K562 (cell line): ENCODE measurements around the gene PPP1CC. TPM values are rescaled to one million over a fixed set of nuclear protein-coding genes. Genes with fewer than 3 reads are reported as not detected.

Source experiments
- ATAC-seq: fragments of 200-7000 bp; cut with Tn5 transposase; 3 replicates; pipeline ENCODE4 v1.9.1; 2020; ENCODE audit warnings: moderate library complexity
- BruUV-seq: library from RNA; stranded (reverse); fragments of 400-500 nt; replicated peaks from 2 replicates; lab custom pipeline; 2021; lab: Mats Ljungman, UMichigan
- CTCF ChIA-PET: fragments of 300-600 bp; formaldehyde crosslinking; extraction: SDS; loops from one replicate; lab custom pipeline; 2021; ENCODE audit warnings: low intra/inter-chr PET ratio; lab: Yijun Ruan, JAX
- POLR2A ChIA-PET: fragments of 300-600, 350-650 bp; sonication (Branson Sonifier 250); formaldehyde crosslinking; extraction: SDS; loops from one replicate; lab custom pipeline; 2021; ENCODE audit warnings: antibody characterized with exemption, inconsistent platforms; lab: Yijun Ruan, JAX
- DNase-seq, 4 experiments: peaks; one replicate each; pipeline versions ENCODE4 v3.0.0 to v3.0.0-alpha.2; 2011 to 2018; ENCODE audit warnings: low spot score in 3 of 4, mixed read lengths in 3 of 4; ENCODE audit errors: extremely low read depth in 1 of 4
- FAIRE-seq: peaks from 2 replicates; lab custom pipeline; 2011; peaks lifted over from hg19 to GRCh38; lab: Jason Lieb, UNC
- H2AFZ ChIP-seq: 2 replicates; pipeline ENCODE4 v1.6.0; 2011; ENCODE audit warnings: low read depth, low read length, control low read depth, inconsistent platforms
- H3K27ac ChIP-seq: fragments of 200-600 bp; 3 replicates; pipeline ENCODE4 v1.8.0; 2011; ENCODE audit warnings: low read depth, mild to moderate bottlenecking, control low read depth, inconsistent platforms, low read length, moderate library complexity, mixed read lengths; ENCODE audit errors: extremely low read depth
- H3K27me3 ChIP-seq, 2 experiments: fragments of 300-600 bp in 1 of 2; 2 replicates in 1 of 2; 3 replicates in 1 of 2; pipeline versions ENCODE4 v1.6.0 to v1.8.0; 2011; ENCODE audit warnings: inconsistent platforms in 2 of 2, low read length in 2 of 2, mild to moderate bottlenecking in 1 of 2, mixed read lengths in 1 of 2, moderate library complexity in 1 of 2; ENCODE audit not compliant: control insufficient read depth in 2 of 2, insufficient read depth in 2 of 2
- H3K36me3 ChIP-seq: fragments of 300-600 bp; 3 replicates; pipeline ENCODE4 v1.8.0; 2011; ENCODE audit warnings: mild to moderate bottlenecking, low read length, inconsistent platforms; ENCODE audit not compliant: control insufficient read depth, insufficient read depth
- H3K4me1 ChIP-seq, 2 experiments: fragments of 200-600 bp in 1 of 2; replicated peaks in 1 of 2; 2 replicates in 1 of 2; 3 replicates in 1 of 2; pipeline versions ENCODE4 v1.5.1 to v1.8.0; 2011; ENCODE audit warnings: inconsistent platforms in 2 of 2, low read length in 2 of 2, mild to moderate bottlenecking in 1 of 2, mixed read lengths in 1 of 2, moderate library complexity in 1 of 2; ENCODE audit not compliant: control insufficient read depth in 2 of 2, insufficient read depth in 2 of 2
- H3K4me2 ChIP-seq: 2 replicates; pipeline ENCODE4 v1.6.1; 2011; ENCODE audit warnings: low read length, control low read depth, inconsistent platforms, mixed read lengths; ENCODE audit not compliant: insufficient read depth
- H3K4me3 ChIP-seq: fragments of 200-600 bp; sonication (generic), shearing (Covaris generic); 2 replicates; pipeline ENCODE4 v1.5.1; 2016; ENCODE audit warnings: control low read depth, inconsistent platforms
- H3K79me2 ChIP-seq: fragments of 200-600 bp; 3 replicates; pipeline ENCODE4 v1.8.0; 2011; ENCODE audit warnings: low read length, inconsistent platforms; ENCODE audit not compliant: control insufficient read depth, insufficient read depth
- H3K9ac ChIP-seq, 2 experiments: 2 replicates each; pipeline versions ENCODE4 v1.6.0 to v1.6.1; 2011; ENCODE audit warnings: low read depth in 2 of 2, low read length in 2 of 2, control low read depth in 1 of 2, inconsistent platforms in 1 of 2, mild to moderate bottlenecking in 1 of 2, mixed read lengths in 1 of 2; ENCODE audit not compliant: insufficient read depth in 1 of 2
- H3K9me1 ChIP-seq: one replicate; pipeline ENCODE4 v1.6.0; 2011; ENCODE audit warnings: inconsistent platforms, mild to moderate bottlenecking, low read length, moderate library complexity; ENCODE audit not compliant: control insufficient read depth, insufficient read depth
- H3K9me3 ChIP-seq: replicated peaks from 2 replicates; pipeline ENCODE4 v1.5.1; 2011; ENCODE audit warnings: low read depth, low read length, inconsistent platforms; ENCODE audit not compliant: control insufficient read depth, insufficient read depth
- H4K20me1 ChIP-seq: replicated peaks from 2 replicates; pipeline ENCODE4 v1.6.1; 2011; ENCODE audit warnings: low read length, inconsistent platforms, mixed read lengths; ENCODE audit not compliant: control insufficient read depth, insufficient read depth
- EZH2 ChIP-seq: IDR thresholded peaks from 2 replicates; pipeline ENCODE4 v1.6.1; 2012; ENCODE audit warnings: low read depth, mild to moderate bottlenecking, inconsistent platforms, low read length, borderline replicate concordance
- IFI16 ChIP-seq: fragments of 250-450 bp; sonication (Bioruptor Pico); IDR thresholded peaks from 2 replicates; pipeline ENCODE4 v2.1.2; 2022; ENCODE audit warnings: mild to moderate bottlenecking, inconsistent platforms
- JUNB ChIP-seq: fragments of 450-650 bp; formaldehyde crosslinking; conservative IDR thresholded peaks from 2 replicates; pipeline ENCODE4 v1.4.0; 2020; ENCODE audit warnings: mild to moderate bottlenecking
- MEIS2 ChIP-seq: fragments of 450-650 bp; IDR thresholded peaks from 2 replicates; pipeline ENCODE4 v1.6.1; 2014; ENCODE audit warnings: mild to moderate bottlenecking; ENCODE audit not compliant: partially characterized antibody
- MTF1 ChIP-seq: fragments of 250-450 bp; sonication (Bioruptor Pico); IDR thresholded peaks from 2 replicates; pipeline ENCODE4 v1.9.0; 2021; ENCODE audit warnings: moderate library complexity, mild to moderate bottlenecking, inconsistent platforms, borderline replicate concordance
- MYNN ChIP-seq, 2 experiments: sonication (generic); formaldehyde crosslinking in 1 of 2; IDR thresholded peaks; 2 replicates each; pipeline versions ENCODE4 v1.5.0 to v1.6.1; 2016 to 2020; ENCODE audit warnings: antibody characterized with exemption in 1 of 2, missing genetic modification reagents in 1 of 2
- NR2C2 ChIP-seq, 2 experiments: fragments of 200-800 bp in 1 of 2; sonication (Bioruptor generic) in 1 of 2; sonication (generic) in 1 of 2; formaldehyde crosslinking in 1 of 2; IDR thresholded peaks; 2 replicates each; pipeline versions ENCODE4 v1.6.1 to v1.8.0; 2016 to 2022; ENCODE audit warnings: mild to moderate bottlenecking in 1 of 2, missing compliant biosample characterization in 1 of 2, missing genetic modification characterization in 1 of 2, missing genetic modification reagents in 1 of 2
- POLR2A ChIP-seq: fragments of 450-650 bp; conservative IDR thresholded peaks from 2 replicates; pipeline ENCODE4 v1.6.1; 2016
- RHOXF2B ChIP-seq: fragments of 250-450 bp; sonication (Bioruptor Pico); conservative IDR thresholded peaks from 2 replicates; pipeline ENCODE4 v1.5.1; 2021
- SMARCB1 ChIP-seq: IDR thresholded peaks from 2 replicates; pipeline ENCODE4 v1.6.1; 2011; ENCODE audit warnings: improper control_type of control experiment, low read depth; ENCODE audit not compliant: insufficient read length
- ZNF12 ChIP-seq: sonication (generic); formaldehyde crosslinking; IDR thresholded peaks from 2 replicates; pipeline ENCODE4 v1.4.0; 2020; ENCODE audit warnings: mild to moderate bottlenecking, missing genetic modification reagents
- ZNF444 ChIP-seq: fragments of 250-450 bp; sonication (Bioruptor Pico); IDR thresholded peaks from 2 replicates; pipeline ENCODE4 v1.4.0; 2020; ENCODE audit warnings: mild to moderate bottlenecking, moderate library complexity
- ZNF583 ChIP-seq: fragments of 250-450 bp; sonication (Bioruptor Pico); IDR thresholded peaks from 2 replicates; pipeline ENCODE4 v1.4.0; 2020
- ZNF778 ChIP-seq: fragments of 450-650 bp; formaldehyde crosslinking; IDR thresholded peaks from 2 replicates; pipeline ENCODE4 v1.4.0; 2020; ENCODE audit warnings: mild to moderate bottlenecking, moderate library complexity
- WGBS: fragments of 100-300 bp; shearing (Covaris generic); methylation state at CpG from one replicate; pipeline ENCODE4 v1.1.6; 2016; ENCODE audit warnings: low coverage, mixed read lengths; ENCODE audit not compliant: insufficient coverage; ENCODE audit errors: missing lambda C conversion rate; 5-methylcytosine and 5-hydroxymethylcytosine counted together
- in situ Hi-C: fragments of 300-500 bp; cut with MboI; formaldehyde crosslinking; loops from 4 replicates; pipeline ENCODE4 v1.15.0; 2018; ENCODE audit warnings: inconsistent platforms, mixed read lengths
- intact Hi-C: fragments of 100-400 bp; cut with micrococcal nuclease; formaldehyde crosslinking; loops from 2 replicates; pipeline ENCODE4 v1.14.2; 2022
- polyA plus RNA-seq, 8 experiments: library from polyadenylated mRNA; depleted of rRNA in 4 of 8; stranded (reverse) in 5 of 8; unstranded in 3 of 8; fragments of >200 nt; fragmentation: Nextera tagmentation in 2 of 8; fragmentation: Illumina TruSeq in 1 of 8; extraction: Ambion mirVana in 2 of 8; extraction: Trizol in 1 of 8; gene quantifications; 2 replicates each; pipeline versions ENCODE4 v1.2.1 to v1.2.3, GENCODE V29; 2011 to 2014; ENCODE audit warnings: inconsistent platforms in 1 of 8, missing spikeins in 1 of 8
- total RNA-seq, 7 experiments: library from RNA; depleted of rRNA in 6 of 7; stranded (reverse); fragments of >200 nt in 6 of 7; fragmentation: Illumina TruSeq in 2 of 7; extraction: Trizol in 2 of 7; gene quantifications; 2 replicates each; pipeline versions ENCODE4 v1.2.1 to v1.2.3, GENCODE V29; 2011 to 2021; ENCODE audit warnings: low replicate concordance in 1 of 7
- TF ChIP-seq, protein P1 (sequence below): sonication (generic); formaldehyde crosslinking; IDR thresholded peaks from 2 replicates; pipeline ENCODE4 v1.8.1; 2023; ENCODE audit warnings: mild to moderate bottlenecking, missing genetic modification reagents
- TF ChIP-seq, protein P2 (sequence below): fragments of 450-650 bp; formaldehyde crosslinking; IDR thresholded peaks from 2 replicates; pipeline ENCODE4 v1.4.0; 2022; ENCODE audit warnings: mild to moderate bottlenecking, moderate library complexity
- TF ChIP-seq, protein P3 (sequence below): fragments of 450-650 bp; IDR thresholded peaks from 2 replicates; pipeline ENCODE4 v1.6.1; 2016; ENCODE audit warnings: borderline replicate concordance

The PPP1CC gene
- total and polyA plus RNA-seq, 9 of the 15 experiments (the other 6 are each of a cell fraction or from before 2014, with no cell fraction given): 67.4 to 286 (median 195) TPM

DNA sequence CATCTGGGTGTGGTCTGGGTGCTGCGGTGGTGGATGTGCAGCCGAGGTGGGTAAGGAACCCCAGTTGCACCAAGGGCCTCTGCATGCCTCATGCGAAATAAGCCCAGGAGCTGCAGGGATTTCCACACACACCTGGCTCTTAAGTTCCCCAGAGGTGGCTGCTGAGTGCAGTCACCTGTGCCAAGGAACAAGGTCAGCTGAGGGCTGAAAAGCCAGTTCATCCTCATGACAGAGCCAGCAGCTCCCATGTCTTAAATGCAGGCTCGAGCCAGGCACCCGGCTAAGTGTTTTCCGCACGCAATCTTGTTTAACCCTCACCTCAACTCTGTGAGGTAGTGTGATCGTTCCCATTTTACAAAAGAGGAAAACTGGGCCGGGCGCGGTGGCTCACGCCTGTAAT is 63.5 kb downstream of the PPP1CC start:
- Histone ChIP-seq H4K20me1 (no peaks in the 10 kb centered on the region; the same call in 1 of the 2 replicates), H3K4me1 (no peaks in the 10 kb centered on the region), H3K9ac (no peak overlapping the region), H3K9me1 (no peaks in the 10 kb centered on the region), H3K9me3 (no peaks in the 10 kb centered on the region), H3K4me2 (no peak overlapping the region), H2AFZ (no peak overlapping the region), H3K36me3 (no peaks in the 10 kb centered on the region)
- in situ Hi-C loops: no loop called here
- POLR2A ChIA-PET: interaction anchor here (0.7 kb wide), 2 partner anchors 8 to 10 kb away, joined by 3 read pairs; no protein-coding TSS in a partner anchor
- CTCF ChIA-PET: no interaction called here
- no TSS peak for BruUV-seq
- no peak for FAIRE-seq
- WGBS: 61% methylated on average over 12 of the region's 12 CpGs
- TF ChIP-seq POLR2A (no peak), ZNF778 (no peak), IFI16 (CRISPR knock-in tag) (no peak), JUNB (CRISPR knock-in tag) (no peak), MTF1 (CRISPR knock-in tag) (no peak), NR2C2 (CRISPR knock-in tag; IDR thresholded peaks at IDR 0.05) (no peak), NR2C2 (tag; IDR thresholded peaks at IDR 0.05) (no peak), ZNF12 (CRISPR knock-in tag) (no peak), SMARCB1 (no peak), ZNF583 (no peak), ZNF444 (CRISPR knock-in tag) (no peak), RHOXF2B (CRISPR knock-in tag) (no peak), EZH2 (no peak), MEIS2 (no peak), MYNN (IDR thresholded peaks at IDR 0.05) (no peak), MYNN (CRISPR knock-in tag; IDR thresholded peaks at IDR 0.05) (no peak)
- TF ChIP-seq, protein P1, sequence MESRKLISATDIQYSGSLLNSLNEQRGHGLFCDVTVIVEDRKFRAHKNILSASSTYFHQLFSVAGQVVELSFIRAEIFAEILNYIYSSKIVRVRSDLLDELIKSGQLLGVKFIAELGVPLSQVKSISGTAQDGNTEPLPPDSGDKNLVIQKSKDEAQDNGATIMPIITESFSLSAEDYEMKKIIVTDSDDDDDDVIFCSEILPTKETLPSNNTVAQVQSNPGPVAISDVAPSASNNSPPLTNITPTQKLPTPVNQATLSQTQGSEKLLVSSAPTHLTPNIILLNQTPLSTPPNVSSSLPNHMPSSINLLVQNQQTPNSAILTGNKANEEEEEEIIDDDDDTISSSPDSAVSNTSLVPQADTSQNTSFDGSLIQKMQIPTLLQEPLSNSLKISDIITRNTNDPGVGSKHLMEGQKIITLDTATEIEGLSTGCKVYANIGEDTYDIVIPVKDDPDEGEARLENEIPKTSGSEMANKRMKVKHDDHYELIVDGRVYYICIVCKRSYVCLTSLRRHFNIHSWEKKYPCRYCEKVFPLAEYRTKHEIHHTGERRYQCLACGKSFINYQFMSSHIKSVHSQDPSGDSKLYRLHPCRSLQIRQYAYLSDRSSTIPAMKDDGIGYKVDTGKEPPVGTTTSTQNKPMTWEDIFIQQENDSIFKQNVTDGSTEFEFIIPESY (CRISPR knock-in tag): no peak
- TF ChIP-seq, protein P2, sequence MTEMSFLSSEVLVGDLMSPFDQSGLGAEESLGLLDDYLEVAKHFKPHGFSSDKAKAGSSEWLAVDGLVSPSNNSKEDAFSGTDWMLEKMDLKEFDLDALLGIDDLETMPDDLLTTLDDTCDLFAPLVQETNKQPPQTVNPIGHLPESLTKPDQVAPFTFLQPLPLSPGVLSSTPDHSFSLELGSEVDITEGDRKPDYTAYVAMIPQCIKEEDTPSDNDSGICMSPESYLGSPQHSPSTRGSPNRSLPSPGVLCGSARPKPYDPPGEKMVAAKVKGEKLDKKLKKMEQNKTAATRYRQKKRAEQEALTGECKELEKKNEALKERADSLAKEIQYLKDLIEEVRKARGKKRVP: no peak
- TF ChIP-seq, protein P3, sequence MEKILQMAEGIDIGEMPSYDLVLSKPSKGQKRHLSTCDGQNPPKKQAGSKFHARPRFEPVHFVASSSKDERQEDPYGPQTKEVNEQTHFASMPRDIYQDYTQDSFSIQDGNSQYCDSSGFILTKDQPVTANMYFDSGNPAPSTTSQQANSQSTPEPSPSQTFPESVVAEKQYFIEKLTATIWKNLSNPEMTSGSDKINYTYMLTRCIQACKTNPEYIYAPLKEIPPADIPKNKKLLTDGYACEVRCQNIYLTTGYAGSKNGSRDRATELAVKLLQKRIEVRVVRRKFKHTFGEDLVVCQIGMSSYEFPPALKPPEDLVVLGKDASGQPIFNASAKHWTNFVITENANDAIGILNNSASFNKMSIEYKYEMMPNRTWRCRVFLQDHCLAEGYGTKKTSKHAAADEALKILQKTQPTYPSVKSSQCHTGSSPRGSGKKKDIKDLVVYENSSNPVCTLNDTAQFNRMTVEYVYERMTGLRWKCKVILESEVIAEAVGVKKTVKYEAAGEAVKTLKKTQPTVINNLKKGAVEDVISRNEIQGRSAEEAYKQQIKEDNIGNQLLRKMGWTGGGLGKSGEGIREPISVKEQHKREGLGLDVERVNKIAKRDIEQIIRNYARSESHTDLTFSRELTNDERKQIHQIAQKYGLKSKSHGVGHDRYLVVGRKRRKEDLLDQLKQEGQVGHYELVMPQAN: no peak
- TF ChIP-seq, all 486 proteins: peak for 0
- DNase-seq (no peak), ATAC-seq (no peak)
- H3K4me3 ChIP-seq: no peak overlapping the region
- intact Hi-C loops: no loop called here
- peaks cover 3 to 22% of the 10 kb centered on the region in 2 experiments; a peak in 3 of 5 replicates for H3K27me3 ChIP-seq
- H3K27ac ChIP-seq: no peak overlapping the region
- H3K79me2 ChIP-seq: no peaks in the 10 kb centered on the region
